Stimulated activated CD4-positive, alpha-beta T cell treated with anti-CD3 and anti-CD28 coated beads, TNF-alpha, amount 100 ng/mL, for 48 hours (primary cell): ENCODE data around the gene GALNT14.

Experiments used
- DNase-seq, 3 donors: peaks; one replicate each; pipeline ENCODE4 v3.0.0-alpha.2; 2020; ENCODE audit warnings: low read depth in 3 of 3

GALNT14 gene

GRCh38 chr2:31136000-31136399 is 2.2 kb downstream of the GALNT14 start:
- DNase-seq = no peak

- DNase-seq = no peak
Measured at GRCh38 chr2:31134480-31134879, 3.8 kb downstream of the GALNT14 start.

- no peak for DNase-seq
Measured at GRCh38 chr2:31132786-31133185, 5.5 kb downstream of the GALNT14 start.

- DNase-seq = no peak
Measured at GRCh38 chr2:31131871-31132270, 6.4 kb downstream of the GALNT14 start.

GRCh38 chr2:31129375-31130171 is 8.7 kb downstream of the GALNT14 start:
- no peak for DNase-seq

GRCh38 chr2:31127931-31128330 is 10.3 kb downstream of the GALNT14 start:
- no peak for DNase-seq

- no peak for DNase-seq
Measured at GRCh38 chr2:31125918-31126695, 12.1 kb downstream of the GALNT14 start.

- DNase-seq = no peak
Measured at GRCh38 chr2:31124904-31125303, 13.3 kb downstream of the GALNT14 start.

- no peak for DNase-seq
Measured at GRCh38 chr2:31122133-31122532, 16.1 kb downstream of the GALNT14 start.

GRCh38 chr2:31113765-31114164 is 24.5 kb downstream of the GALNT14 start:
- DNase-seq = no peak

GRCh38 chr2:31112544-31112943 is 25.7 kb downstream of the GALNT14 start:
- no peak for DNase-seq

GRCh38 chr2:31110998-31111397 is 27.2 kb downstream of the GALNT14 start:
- no peak for DNase-seq

- DNase-seq = no peak
Measured at GRCh38 chr2:31110431-31110830, 27.8 kb downstream of the GALNT14 start.

GRCh38 chr2:31109633-31110192 is 28.5 kb downstream of the GALNT14 start:
- DNase-seq = no peak

- DNase-seq = no peak
Measured at GRCh38 chr2:31108561-31109286, 29.5 kb downstream of the GALNT14 start.

- DNase-seq = no peak
Measured at GRCh38 chr2:31107591-31108300, 30.5 kb downstream of the GALNT14 start.

GRCh38 chr2:31101701-31102100 is 36.5 kb downstream of the GALNT14 start:
- DNase-seq = no peak

- DNase-seq = no peak
Measured at GRCh38 chr2:31097962-31098613, 40.2 kb downstream of the GALNT14 start.

- DNase-seq = no peak
Measured at GRCh38 chr2:31090188-31090587, 48.1 kb downstream of the GALNT14 start.

- no peak for DNase-seq
Measured at GRCh38 chr2:31089645-31090044, 48.6 kb downstream of the GALNT14 start.
